ENCODE results near the gene JAM3. TPM values are rescaled to one million over a fixed set of nuclear protein-coding genes. Genes with fewer than 3 reads are reported as not detected.

JAM3 gene
- total and polyA plus RNA-seq, 2 of the 4 experiments (the other 2 are of a cell fraction) = 38.0 to 71.5 TPM

GRCh38 chr11:134022748-134023147 is 46.1 kb upstream of the JAM3 start:
- Histone ChIP-seq H2BK15ac (ENCODE audit: low read depth, low read length) (no peak overlapping the region), H4K91ac (ENCODE audit: insufficient read depth, low read depth, low read length) (no peak overlapping the region), H2AK5ac (ENCODE audit: low read depth, low read length) (no peak overlapping the region), H3K79me1 (ENCODE audit: low read depth in 1 of 2, low read length in 2 of 2) (no peaks in the 10 kb centered on the region), H4K20me1 (ENCODE audit: insufficient read depth, low read length) (no peaks in the 10 kb centered on the region), H3K14ac (replicated peaks; ENCODE audit: low read depth, low read length) (no peak overlapping the region), H2BK120ac (ENCODE audit: low read depth, low read length) (no peak overlapping the region), H4K5ac (ENCODE audit: low read depth, low read length) (no peak overlapping the region), H3K4me1 (ENCODE audit: control insufficient read depth, insufficient read depth, low read length) (no peaks in the 10 kb centered on the region), H3K56ac (ENCODE audit: extremely low read depth, insufficient read depth, low read length) (no peak overlapping the region), H3K9me3 (ENCODE audit: control insufficient read depth, insufficient read depth, low read length) (no peaks in the 10 kb centered on the region), H3K27me3 (ENCODE audit: control insufficient read depth, insufficient read depth, low read length) (peaks cover 31% of the 10 kb centered on the region; the same call in 1 of the 2 replicates), H2AFZ (replicated peaks; ENCODE audit: low read length, poor library complexity) (no peak overlapping the region), H3K36me3 (ENCODE audit: control insufficient read depth, insufficient read depth, low read length) (no peaks in the 10 kb centered on the region), H2BK20ac (ENCODE audit: low read depth, low read length) (no peak overlapping the region), H2BK5ac (ENCODE audit: low read depth, low read length, poor library complexity, severe bottlenecking) (no peak overlapping the region), H3K9me1 (ENCODE audit: insufficient read depth, low read length) (no peaks in the 10 kb centered on the region), H3K4me2 (ENCODE audit: low read depth, low read length) (no peak overlapping the region), H3K4me3 (ENCODE audit: insufficient read depth, low read depth, low read length) (no peak overlapping the region), H3K27ac (ENCODE audit: insufficient read depth, low read length) (no peak overlapping the region), H3K23ac (ENCODE audit: low read depth, low read length) (no peak overlapping the region), H3K9ac (ENCODE audit: low read depth, low read length) (no peak overlapping the region), H4K8ac (ENCODE audit: low read depth in 2 of 2, low read length in 2 of 2) (no peak overlapping the region), H3K4ac (ENCODE audit: low read depth, low read length) (no peak overlapping the region), H3K18ac (ENCODE audit: low read depth, low read length) (no peak overlapping the region), H2AK9ac (replicated peaks; ENCODE audit: low read depth, low read length, poor library complexity) (no peak overlapping the region)
- TF ChIP-seq CHD1 (IDR thresholded peaks at IDR 0.05; ENCODE audit: low read depth, low read length) (no peak), RAD21 (IDR thresholded peaks at IDR 0.05; ENCODE audit: low read length) (no peak), MXI1 (IDR thresholded peaks at IDR 0.05; ENCODE audit: borderline replicate concordance, low read depth, low read length) (no peak), POLR2A (IDR thresholded peaks at IDR 0.05; ENCODE audit: low read depth, low read length) (no peak), MAZ (IDR thresholded peaks at IDR 0.05; ENCODE audit: borderline replicate concordance, low read depth, low read length) (no peak), CTCF (conservative IDR thresholded peaks at IDR 0.05; ENCODE audit: low read depth, low read length) (no peak), FOS (IDR thresholded peaks at IDR 0.05; ENCODE audit: low read depth, low read length) (no peak), MAFK (IDR thresholded peaks at IDR 0.05; ENCODE audit: low read depth, low read length) (no peak)
- WGBS, 2 experiments (ENCODE audit: extremely low coverage in 2 of 2, insufficient read length in 1 of 2) = 40% methylated on average over 2 of the region's 9 CpGs; no CpG with 5 or more reads in 1 of the 2 experiments
- POLR2A ChIA-PET (ENCODE audit: unreplicated experiment) = no interaction called here
- CTCF ChIA-PET = interaction anchor here (1.5 kb wide), 1 partner anchor 11 kb away, joined by 3 read pairs; no protein-coding TSS in a partner anchor
- no TSS peak for BruUV-seq (replicated peaks)
- in situ Hi-C loops (cut with MboI; ENCODE audit: low sequenced_read_pairs) (no loop called here), dilution Hi-C loops (cut with HindIII; ENCODE audit: low sequenced_read_pairs, unreplicated experiment) (no loop called here), intact Hi-C loops (cut with micrococcal nuclease) (no loop called here)
- ATAC-seq (ENCODE audit: low read depth) (no peak), DNase-seq (no peak)
